ENCODE data around the gene CHMP4B.
A peak's percentile ranks its signal among the peaks of the same experiment; 100 is the strongest.

The CHMP4B gene

GRCh38 chr20:33866398-33867100 is 55.4 kb downstream of the CHMP4B start:
- no peak for DNase-seq

- no peak for DNase-seq
These were observed 56.9 kb downstream of the CHMP4B start for GRCh38 chr20:33868042-33868441.

GRCh38 chr20:33868595-33868994 is 57.4 kb downstream of the CHMP4B start:
- DNase-seq: no peak

DNA sequence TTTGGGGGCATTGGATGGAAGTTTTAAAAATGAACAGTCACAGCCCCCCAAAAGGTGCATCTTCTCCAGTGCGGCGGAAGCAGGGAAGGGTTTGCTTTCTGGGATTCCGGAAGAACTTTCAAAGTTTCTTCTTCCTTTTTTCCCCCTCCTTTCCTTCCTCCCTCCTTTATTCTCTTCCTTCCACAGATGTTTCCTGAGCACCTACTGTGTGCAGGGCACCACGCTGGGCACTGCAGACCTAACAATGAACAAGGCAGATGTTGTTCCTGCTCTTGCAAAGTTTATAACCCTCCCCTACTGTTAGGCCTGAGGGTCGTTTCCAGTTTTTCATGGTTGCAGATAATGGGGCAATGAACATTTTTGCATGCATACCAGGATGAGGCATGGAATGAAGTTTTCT is 58.1 kb downstream of the CHMP4B start:
- DNase-seq: no peak

DNA sequence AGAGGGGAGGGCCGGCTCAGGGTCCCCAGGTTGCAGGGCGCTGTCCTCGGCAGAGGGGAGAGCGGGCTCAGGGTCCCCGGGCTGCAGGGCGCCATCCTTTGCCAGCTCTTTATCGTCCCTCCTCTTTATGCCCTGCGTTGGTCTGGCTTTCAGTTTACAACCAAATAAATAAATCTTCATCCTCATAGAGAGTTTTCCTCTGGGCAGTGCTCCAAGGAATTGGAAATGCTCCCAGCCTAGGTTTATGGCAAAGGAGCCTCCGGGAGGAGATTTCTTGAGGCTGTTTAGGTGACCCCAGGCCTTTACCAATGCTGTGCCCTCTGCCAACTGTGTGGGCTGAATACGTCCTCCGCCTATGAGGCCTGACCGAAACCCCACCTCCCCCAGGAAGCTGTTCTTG is 60.2 kb downstream of the CHMP4B start:
- DNase-seq: no peak

DNA sequence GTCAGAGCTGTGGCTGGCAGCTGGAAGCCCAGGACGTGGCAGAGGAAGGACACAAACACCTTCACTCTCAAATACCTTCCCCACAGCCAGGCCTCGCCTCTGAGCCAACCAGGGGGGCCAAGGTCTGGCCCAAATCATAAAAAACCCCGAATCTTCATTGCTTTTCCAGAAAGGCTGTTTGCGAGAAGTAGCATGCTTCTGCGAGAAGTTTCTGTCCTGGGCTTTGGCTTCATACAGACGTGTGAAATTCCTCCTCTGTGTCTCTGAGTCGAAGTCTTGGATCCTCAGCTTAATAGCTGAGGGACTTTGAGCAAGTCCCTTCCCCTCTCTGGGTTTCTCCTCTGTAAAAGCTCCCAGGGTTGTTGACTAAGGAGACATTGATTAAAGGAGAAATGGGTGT is 63.0 kb downstream of the CHMP4B start:
- no peak for DNase-seq

DNA sequence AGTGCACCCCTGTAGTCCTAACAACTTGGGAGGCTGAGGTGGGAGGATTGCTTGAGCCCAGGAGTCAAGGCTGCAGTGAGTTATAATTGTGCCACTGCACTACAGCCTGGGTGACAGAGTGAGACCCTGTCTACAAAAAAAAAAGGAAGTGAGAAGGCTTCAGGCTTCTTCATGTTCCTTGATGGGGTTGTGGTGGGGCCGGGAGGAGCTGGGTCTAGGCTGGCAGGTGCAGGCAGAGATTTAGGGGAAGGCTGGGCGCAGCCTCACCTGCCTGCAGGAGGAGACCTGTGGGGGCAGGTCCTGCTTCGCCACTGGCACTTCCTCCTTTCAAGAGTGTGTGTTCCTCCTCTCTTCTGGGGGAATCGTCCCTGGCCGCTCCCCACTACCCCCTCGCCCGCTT is 63.9 kb downstream of the CHMP4B start:
- no peak for DNase-seq

GRCh38 chr20:33875534-33876026 is 64.4 kb downstream of the CHMP4B start:
- no peak for DNase-seq

DNA sequence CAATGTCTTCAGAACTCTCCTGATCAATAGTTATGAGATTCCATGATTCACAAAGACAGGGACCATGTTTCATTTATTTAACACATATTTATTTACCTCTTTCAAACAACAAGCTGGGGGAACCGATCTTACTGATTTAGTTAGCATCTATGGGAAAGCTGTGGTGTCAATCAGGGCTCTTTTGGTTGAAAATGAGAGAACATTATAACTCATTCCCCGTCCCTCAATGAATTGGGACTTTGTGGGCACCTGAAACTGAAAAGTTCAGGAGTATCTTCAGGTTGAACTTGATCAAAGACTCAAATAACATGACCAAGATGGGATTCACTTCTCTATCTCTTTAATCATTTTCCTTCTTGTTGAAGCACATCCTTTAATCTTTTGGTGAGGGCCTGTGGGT is 67.4 kb downstream of the CHMP4B start:
- DNase-seq: no peak

DNA sequence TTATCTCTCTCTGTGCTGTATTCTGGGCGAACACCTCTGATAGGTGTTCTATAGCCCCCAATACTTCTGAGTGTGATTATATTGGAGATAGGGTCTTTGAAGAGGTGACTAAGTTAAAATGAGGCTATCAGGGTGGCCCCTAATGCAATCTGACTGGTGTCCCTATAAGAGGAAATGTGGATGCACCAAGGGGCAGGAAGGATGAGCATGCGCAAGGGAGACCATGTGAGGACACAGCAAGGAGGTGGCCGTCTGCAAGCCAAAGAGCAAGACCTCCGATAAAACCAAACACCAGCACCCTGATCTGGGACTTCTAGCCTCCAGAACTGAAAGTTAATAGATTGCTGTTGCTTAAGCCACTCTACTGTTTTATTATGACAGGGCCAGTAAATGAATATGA is 69.2 kb downstream of the CHMP4B start:
- no peak for DNase-seq

DNA sequence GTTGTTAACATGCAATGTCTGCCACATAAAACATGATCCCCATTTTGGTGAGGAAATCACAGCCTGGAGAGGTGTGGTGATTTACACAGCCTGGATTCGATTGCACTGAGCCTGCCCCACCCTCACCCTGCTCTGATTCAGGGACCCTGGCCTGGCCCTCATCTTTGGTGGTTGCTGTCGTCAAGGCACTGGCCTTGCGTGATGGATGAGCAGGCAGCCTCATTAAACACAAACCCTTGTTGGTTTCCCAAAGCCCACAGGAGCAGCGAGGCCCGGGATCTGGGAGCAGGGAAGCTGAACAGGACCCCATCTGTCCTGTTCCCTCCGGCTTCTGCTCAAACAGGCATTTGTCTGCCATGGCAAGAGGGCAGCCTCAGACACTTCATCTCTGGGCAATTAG is 70.8 kb downstream of the CHMP4B start:
- no peak for DNase-seq

DNA sequence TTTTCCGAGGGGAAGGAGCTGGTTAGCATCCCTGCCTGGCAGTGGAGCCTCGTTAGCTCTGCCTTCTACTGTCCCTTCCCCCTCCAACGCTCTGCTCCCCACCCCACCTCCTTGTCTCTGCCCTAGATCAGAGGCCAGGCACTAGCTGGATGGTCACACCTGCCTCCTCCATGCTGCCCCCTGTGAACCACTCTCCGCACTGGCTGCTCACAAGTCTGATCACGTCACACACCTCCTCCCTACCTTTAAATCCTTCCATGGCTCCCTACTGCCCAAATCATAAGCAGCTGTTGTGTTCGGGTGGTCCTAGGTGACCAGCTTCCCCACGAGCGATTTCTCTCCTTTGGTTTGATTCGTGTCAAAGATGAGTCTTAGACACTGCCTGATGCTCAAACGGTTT is 71.3 kb downstream of the CHMP4B start:
- no peak for DNase-seq

GRCh38 chr20:33883164-33883563 is 72.0 kb downstream of the CHMP4B start:
- no peak for DNase-seq

GRCh38 chr20:33884633-33885032 is 73.5 kb downstream of the CHMP4B start:
- DNase-seq: no peak

- no peak for DNase-seq
These were observed 78.2 kb downstream of the CHMP4B start for GRCh38 chr20:33889312-33889711.

DNA sequence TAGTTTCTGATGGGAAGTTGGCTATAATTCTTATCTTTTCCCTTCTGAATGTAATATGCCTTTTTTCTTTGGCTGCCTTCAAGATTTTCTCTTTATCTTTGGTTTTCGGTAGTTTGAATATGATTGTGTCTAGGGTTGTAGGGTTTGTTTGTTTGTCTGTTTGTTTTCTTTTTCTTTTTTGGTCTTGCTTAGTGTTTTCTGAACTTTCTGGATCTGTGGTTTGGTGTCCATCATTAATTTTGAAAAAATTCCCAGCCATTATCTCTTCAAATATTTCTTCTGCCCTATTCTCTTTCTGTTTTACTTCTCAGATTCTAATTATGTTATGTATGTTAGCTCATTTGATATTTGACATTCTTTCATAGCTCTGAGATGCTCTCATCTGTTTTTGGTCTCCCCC is 79.4 kb downstream of the CHMP4B start:
- no peak for DNase-seq

DNA sequence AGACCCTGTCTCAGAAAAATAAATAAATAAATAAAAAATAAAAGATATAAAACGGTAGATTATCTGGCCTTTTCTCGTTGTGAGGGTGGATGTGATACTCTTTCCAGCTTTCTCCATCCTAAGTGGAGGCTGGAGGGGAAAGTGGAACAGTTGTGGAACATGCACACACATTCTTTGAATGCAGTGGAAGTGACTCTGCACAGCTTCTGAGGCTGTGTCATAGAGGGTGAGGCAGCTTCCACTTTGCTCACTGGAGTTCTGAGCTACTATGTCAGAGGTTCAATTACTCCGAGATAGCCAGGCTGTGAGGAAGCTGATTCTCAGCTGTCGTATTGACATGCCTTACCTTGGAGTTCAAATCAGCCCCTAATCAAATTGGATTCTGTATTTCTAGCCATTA is 82.2 kb downstream of the CHMP4B start:
- DNase-seq: no peak

DNA sequence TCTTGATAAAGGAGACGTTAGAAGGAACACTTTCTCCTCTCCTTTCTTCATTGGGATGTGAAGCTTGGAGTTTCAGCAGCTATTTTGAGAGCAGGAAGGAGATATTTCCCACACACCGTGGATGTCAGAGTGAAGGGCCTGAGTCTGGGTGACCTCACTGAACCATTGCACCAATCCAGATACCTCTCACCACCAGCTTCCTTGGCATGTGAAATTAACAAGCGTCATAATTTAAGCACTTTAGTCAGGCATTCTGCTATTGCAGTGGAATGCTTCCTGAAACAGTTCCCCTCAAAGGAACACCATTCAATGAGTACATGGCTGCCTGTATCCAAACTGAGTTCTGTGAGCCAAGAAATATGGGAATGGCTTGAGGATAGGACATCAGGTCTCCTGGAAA is 83.7 kb downstream of the CHMP4B start:
- DNase-seq: no peak

- DNase-seq: no peak
These were observed 85.4 kb downstream of the CHMP4B start for GRCh38 chr20:33896509-33896908.

GRCh38 chr20:33897313-33897912 is 86.3 kb downstream of the CHMP4B start:
- peak in 1 of 2 donors; percentile 14 for DNase-seq

- no peak for DNase-seq
These were observed 88.0 kb downstream of the CHMP4B start for GRCh38 chr20:33899106-33899505.

DNA sequence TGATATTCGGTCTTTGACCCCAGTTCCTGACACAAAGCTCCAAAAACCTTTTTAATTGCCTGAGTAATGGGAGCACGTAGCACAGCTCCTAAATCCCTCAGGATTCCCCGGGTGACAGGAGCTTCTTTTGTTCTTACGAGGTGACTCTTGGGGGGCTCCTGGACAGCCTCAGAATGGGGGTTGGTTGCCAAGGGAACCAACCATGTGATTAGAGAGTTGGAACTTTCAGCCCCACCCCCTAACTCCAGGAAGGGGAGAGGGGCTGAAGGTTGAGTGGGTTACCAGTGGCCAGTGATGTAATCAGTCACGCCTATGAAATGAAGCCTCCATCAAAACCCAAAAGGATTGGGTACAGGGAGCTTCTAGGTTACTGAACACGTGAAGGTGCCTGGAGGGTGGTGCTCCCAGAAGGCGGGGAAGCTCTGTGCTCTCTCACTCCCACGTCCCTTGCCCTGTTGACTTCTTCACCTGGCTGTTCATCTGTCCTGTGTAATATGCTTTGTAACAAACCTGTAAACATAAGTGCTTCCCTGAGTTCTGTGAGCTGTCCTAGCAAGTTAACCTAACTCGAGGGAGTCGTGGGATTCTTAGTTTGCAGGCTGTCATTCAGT is 89.5 kb downstream of the CHMP4B start:
- DNase-seq: no peak

- no peak for DNase-seq
These were observed 90.0 kb downstream of the CHMP4B start for GRCh38 chr20:33901132-33901523.

- no peak for DNase-seq
These were observed 90.9 kb downstream of the CHMP4B start for GRCh38 chr20:33902011-33902410.

All from stimulated activated CD4-positive, alpha-beta T cell treated with anti-CD3 and anti-CD28 coated beads, Interleukin-2, amount 100 ng/mL, for 24 hours (primary cell).